Measurements from ENCODE around the gene PADI2. TPM values are rescaled to one million over a fixed set of nuclear protein-coding genes. Genes with fewer than 3 reads are reported as not detected.

PADI2 gene
- total RNA-seq, 1 experiment from 2014 or later: 3.4 TPM

- no peak for DNase-seq (ENCODE audit: low spot score)
These were observed 97.4 kb downstream of the PADI2 start for GRCh38 chr1:17021896-17022295.

DNA sequence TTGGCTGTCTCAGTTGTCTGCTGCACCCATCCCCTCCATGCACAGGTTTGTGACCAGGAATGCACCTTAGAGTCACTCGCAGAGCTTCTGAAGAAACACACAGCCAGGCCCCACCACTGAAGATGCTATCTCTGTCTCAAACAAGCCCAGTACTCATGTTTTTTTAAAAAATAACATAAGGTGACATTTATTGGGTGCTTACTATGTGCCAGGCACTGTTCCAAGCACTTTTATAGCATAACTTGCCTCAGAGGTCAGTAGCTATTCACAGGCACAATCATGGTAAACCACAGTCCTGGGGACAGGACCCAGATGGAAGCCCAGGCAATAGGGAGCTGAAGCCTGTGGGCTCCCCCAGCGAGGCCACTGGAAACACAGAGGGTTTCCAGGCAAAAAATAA is 98.7 kb downstream of the PADI2 start:
- no peak for DNase-seq (ENCODE audit: low spot score)

- no peak for DNase-seq (ENCODE audit: low spot score)
These were observed 100.4 kb downstream of the PADI2 start for GRCh38 chr1:17018849-17019248.

DNA sequence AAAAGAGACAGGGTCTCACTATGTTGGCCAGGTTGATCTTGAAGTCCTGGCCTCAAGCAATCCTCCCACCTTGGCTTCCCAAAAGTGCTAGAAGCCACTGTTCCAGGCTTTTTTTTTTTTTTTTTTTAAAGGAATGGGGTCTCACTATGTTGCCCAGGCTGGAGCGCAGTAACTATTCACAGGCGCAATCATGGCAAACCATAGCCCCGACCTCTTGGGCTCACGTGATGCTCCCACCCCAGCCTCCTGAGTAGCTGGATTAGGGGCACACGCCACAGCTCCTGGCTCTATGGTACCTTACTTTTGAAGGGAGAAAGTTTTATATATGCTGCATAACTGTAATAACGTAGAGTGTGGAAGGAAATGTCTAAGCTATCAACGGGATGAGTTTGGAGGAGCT is 101.8 kb downstream of the PADI2 start:
- no peak for DNase-seq (ENCODE audit: low spot score)

Other genes with a start within 250 kb of the PADI2 start
- under 0.01 TPM in 2 replicates for gene RNU1-2, start 223.5 kb downstream of the PADI2 start, total RNA-seq (2014; rRNA removed; shearing (Covaris generic))
- gene CROCC, start 197.5 kb downstream of the PADI2 start, total RNA-seq (2014; rRNA removed; shearing (Covaris generic)): 12.0 and 13.2 TPM in 2 replicates
- 0.08 and 0.33 TPM in 2 replicates for gene MFAP2, start 138.8 kb downstream of the PADI2 start, total RNA-seq (2014; rRNA removed; shearing (Covaris generic))
- 82.3 and 114 TPM in 2 replicates for gene ATP13A2, start 107.5 kb downstream of the PADI2 start, total RNA-seq (2014; rRNA removed; shearing (Covaris generic))
- gene SDHB, start 65.4 kb downstream of the PADI2 start, total RNA-seq (2014; rRNA removed; shearing (Covaris generic)): 145 and 157 TPM in 2 replicates
- gene PADI1, start 85.7 kb upstream of the PADI2 start, total RNA-seq (2014; rRNA removed; shearing (Covaris generic)): 16.3 and 17.5 TPM in 2 replicates
- 0.03 and 0.15 TPM in 2 replicates for gene PADI3, start 129.6 kb upstream of the PADI2 start, total RNA-seq (2014; rRNA removed; shearing (Covaris generic))
- gene PADI4, start 188.7 kb upstream of the PADI2 start, total RNA-seq (2014; rRNA removed; shearing (Covaris generic)): not detected in 2 replicates